Measurements from ENCODE around the gene HOXD9.

Gene HOXD9

GRCh38 chr2:176088048-176088936, 34.2 kb upstream of the HOXD9 start:
- TF ChIP-seq YY1 (IDR thresholded peaks at IDR 0.05; ENCODE audit: low read depth) = no peak
- TF ChIP-seq TCF12 (IDR thresholded peaks at IDR 0.05; ENCODE audit: low read depth) = no peak
- TF ChIP-seq ZBTB7A (IDR thresholded peaks at IDR 0.05; ENCODE audit: low read depth) = no peak
- no peak for TF ChIP-seq CREB1 (IDR thresholded peaks at IDR 0.05; ENCODE audit: low read depth)
- TF ChIP-seq CEBPB (IDR thresholded peaks at IDR 0.05) = no peak
- TF ChIP-seq RAD21 (IDR thresholded peaks at IDR 0.05; ENCODE audit: low read depth) = peak; percentile 65

- TF ChIP-seq YY1 (IDR thresholded peaks at IDR 0.05; ENCODE audit: low read depth) = no peak
- TF ChIP-seq REST (IDR thresholded peaks at IDR 0.05; ENCODE audit: low read depth) = no peak
- no peak for TF ChIP-seq TCF12 (IDR thresholded peaks at IDR 0.05; ENCODE audit: low read depth)
- no peak for TF ChIP-seq TEAD4 (IDR thresholded peaks at IDR 0.05)
- TF ChIP-seq TAF1 (IDR thresholded peaks at IDR 0.05; ENCODE audit: low read depth) = no peak
- TF ChIP-seq RAD21 (IDR thresholded peaks at IDR 0.05; ENCODE audit: low read depth) = no peak
- no peak for TF ChIP-seq FOXM1 (IDR thresholded peaks at IDR 0.05; ENCODE audit: borderline replicate concordance, low read depth)
- TF ChIP-seq ZBTB7A (IDR thresholded peaks at IDR 0.05; ENCODE audit: low read depth) = no peak
- TF ChIP-seq NFIC (IDR thresholded peaks at IDR 0.05) = no peak
These were observed 33.3 kb upstream of the HOXD9 start for GRCh38 chr2:176088937-176089842.

- TF ChIP-seq EP300 (IDR thresholded peaks at IDR 0.05; ENCODE audit: borderline replicate concordance) = no peak
- no peak for TF ChIP-seq RAD21 (IDR thresholded peaks at IDR 0.05; ENCODE audit: low read depth)
- TF ChIP-seq MAX (IDR thresholded peaks at IDR 0.05) = no peak
- no peak for TF ChIP-seq NFIC (IDR thresholded peaks at IDR 0.05)
These were observed 32.6 kb upstream of the HOXD9 start for GRCh38 chr2:176089843-176090395.

GRCh38 chr2:176090862-176091261, 31.7 kb upstream of the HOXD9 start:
- TF ChIP-seq CREB1 (IDR thresholded peaks at IDR 0.05; ENCODE audit: low read depth) = no peak
- no peak for TF ChIP-seq ZBTB7A (IDR thresholded peaks at IDR 0.05; ENCODE audit: low read depth)
- TF ChIP-seq TEAD4 (IDR thresholded peaks at IDR 0.05) = no peak

- no peak for TF ChIP-seq USF1 (IDR thresholded peaks at IDR 0.05)
- no peak for TF ChIP-seq NFIC (IDR thresholded peaks at IDR 0.05)
- TF ChIP-seq EP300 (IDR thresholded peaks at IDR 0.05; ENCODE audit: borderline replicate concordance) = no peak
- TF ChIP-seq TCF12 (IDR thresholded peaks at IDR 0.05; ENCODE audit: low read depth) = no peak
- no peak for TF ChIP-seq TEAD4 (IDR thresholded peaks at IDR 0.05)
- no peak for TF ChIP-seq CREB1 (IDR thresholded peaks at IDR 0.05; ENCODE audit: low read depth)
These were observed 30.9 kb upstream of the HOXD9 start for GRCh38 chr2:176091329-176092258.

GRCh38 chr2:176092270-176093144, 30.0 kb upstream of the HOXD9 start, which contains the start of gene HOXD13:
TSS of gene HOXD13 (plus strand) at chr2:176092721. CDS start at chr2:176092891, 170 bp downstream.
- TF ChIP-seq NFIC (IDR thresholded peaks at IDR 0.05) (no peak), USF1 (IDR thresholded peaks at IDR 0.05) (peak; percentile 89), EGR1 (IDR thresholded peaks at IDR 0.05) (no peak), TAF1 (IDR thresholded peaks at IDR 0.05; ENCODE audit: low read depth) (no peak; the same call in 1 of the 2 replicates), FOXM1 (IDR thresholded peaks at IDR 0.05; ENCODE audit: borderline replicate concordance, low read depth) (no peak), YY1 (IDR thresholded peaks at IDR 0.05; ENCODE audit: low read depth) (0 out of 2 replicates have a peak, but pooled peaks have one; percentile 33), CEBPB (IDR thresholded peaks at IDR 0.05) (no peak), TEAD4 (IDR thresholded peaks at IDR 0.05) (no peak), RAD21 (IDR thresholded peaks at IDR 0.05; ENCODE audit: low read depth) (no peak), MAX (IDR thresholded peaks at IDR 0.05) (peak; percentile 30), ZBTB7A (IDR thresholded peaks at IDR 0.05; ENCODE audit: low read depth) (no peak), CREB1 (IDR thresholded peaks at IDR 0.05; ENCODE audit: low read depth) (no peak), REST (IDR thresholded peaks at IDR 0.05; ENCODE audit: low read depth) (no peak), EP300 (IDR thresholded peaks at IDR 0.05; ENCODE audit: borderline replicate concordance) (no peak), TCF12 (IDR thresholded peaks at IDR 0.05; ENCODE audit: low read depth) (0 out of 2 replicates have a peak, but pooled peaks have one; percentile 4)

Measured in Ishikawa (cell line).